Ovary (tissue), 3 donors: ENCODE results near the gene DERA.

Source experiments
- CTCF ChIP-seq, 3 donors: fragments of 450-650 bp in 2 of 3; fragments of 200-600 bp in 1 of 3; IDR thresholded peaks; one replicate each; pipeline versions ENCODE4 v1.5.1 to v1.8.0; 2016 to 2022; ENCODE audit warnings: antibody characterized with exemption in 3 of 3, mild to moderate bottlenecking in 1 of 3
- EP300 ChIP-seq: sonication (generic); formaldehyde crosslinking; IDR thresholded peaks from one replicate; pipeline ENCODE4 v1.6.1; 2017; ENCODE audit warnings: antibody characterized with exemption
- POLR2A ChIP-seq: fragments of 450-650 bp; IDR thresholded peaks from one replicate; pipeline ENCODE4 v1.6.1; 2017; ENCODE audit warnings: antibody characterized with exemption, mild to moderate bottlenecking, moderate library complexity
- donor health status: DM: no; HTN: no; CAD: no.

GRCh38 chr12:15996254-15996653 is 85.1 kb downstream of the DERA start:
- TF ChIP-seq CTCF (IDR thresholded peaks at IDR 0.05) (no peak), POLR2A (no peak), EP300 (no peak)
